Middle frontal gyrus (tissue), 1 donor: ENCODE results near the gene FMN1.

Experiments used
- DNase-seq: peaks from one replicate; pipeline ENCODE4 v3.0.0-alpha.2; 2015; ENCODE audit warnings: low spot score; ENCODE audit errors: extremely low spot score

Gene FMN1

DNA sequence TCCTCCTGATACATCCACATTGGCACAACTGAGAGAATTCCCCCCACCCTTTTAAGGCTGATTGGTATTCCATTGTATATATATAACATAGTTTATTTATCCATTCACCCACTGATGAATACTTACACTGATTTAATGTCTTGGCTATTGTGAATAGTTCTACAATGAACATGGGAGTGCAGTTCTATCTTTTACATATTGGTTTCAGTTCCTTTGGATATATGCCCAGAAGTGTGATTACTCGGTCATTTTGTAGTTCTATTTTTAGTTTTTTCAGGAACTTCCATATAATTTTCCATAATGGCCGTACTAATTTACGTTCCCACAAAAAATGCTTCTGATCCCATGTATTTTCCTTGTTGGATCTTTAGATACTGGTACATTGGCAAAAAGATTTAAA, 135.3 kb downstream of the FMN1 start:
- no peak for DNase-seq

DNA sequence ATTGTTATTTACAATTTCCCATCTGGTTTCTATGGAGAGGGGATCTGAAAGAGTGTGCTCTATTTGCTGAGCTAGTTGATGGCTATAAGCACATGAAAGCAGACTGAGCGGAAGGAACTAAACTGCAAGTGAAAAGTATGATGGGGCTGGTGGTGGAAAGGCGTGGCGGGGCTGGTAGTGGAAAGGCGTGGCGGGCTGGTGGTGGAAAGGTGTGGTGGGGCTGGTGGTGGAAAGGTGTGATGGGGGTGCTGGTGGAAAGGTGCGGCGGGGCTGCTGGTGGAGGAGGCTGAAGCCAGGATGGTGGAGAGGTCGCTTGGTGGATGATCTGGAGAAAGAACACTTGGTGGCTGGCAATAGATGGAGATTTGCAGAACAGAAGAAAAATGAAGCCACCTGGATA, 136.7 kb downstream of the FMN1 start:
- DNase-seq: no peak

DNA sequence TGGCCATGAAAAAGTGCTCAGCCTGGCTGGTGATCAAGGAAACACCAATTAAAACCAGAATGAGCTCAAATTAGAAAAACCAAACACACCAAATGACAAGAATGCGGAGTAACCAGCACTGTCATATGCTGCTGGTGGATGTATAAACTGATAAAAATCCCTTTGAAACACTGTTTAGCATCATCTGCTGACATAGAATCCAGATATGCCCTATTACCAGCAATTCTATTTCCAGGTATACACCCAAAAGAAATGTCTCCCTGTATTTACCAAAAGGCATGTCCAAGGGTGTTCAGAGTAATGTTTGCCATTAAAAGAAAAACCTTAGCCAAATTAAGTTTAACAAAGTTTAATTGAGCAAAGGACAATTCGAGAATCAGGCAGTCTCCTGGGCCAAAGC, 138.6 kb downstream of the FMN1 start:
- DNase-seq: no peak

DNA sequence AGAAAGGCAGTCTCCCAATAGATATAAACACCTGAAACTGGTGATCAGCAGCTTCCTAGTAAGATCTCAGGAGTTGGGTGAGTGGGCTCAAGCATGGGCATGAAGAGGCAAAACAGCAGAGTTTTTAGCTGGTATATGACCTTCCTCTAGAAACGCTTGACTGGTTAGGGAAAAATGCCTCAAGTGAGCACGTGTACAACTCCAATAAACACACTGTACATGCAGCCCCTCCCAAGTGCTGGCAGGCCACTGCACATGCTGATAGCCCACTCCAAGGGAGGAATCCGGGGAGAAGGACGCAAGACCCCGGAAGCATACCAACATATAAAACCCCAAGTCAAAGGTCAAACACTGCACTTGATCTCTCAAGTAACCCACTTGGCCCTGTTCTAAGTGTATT, 143.0 kb downstream of the FMN1 start:
- no peak for DNase-seq

DNA sequence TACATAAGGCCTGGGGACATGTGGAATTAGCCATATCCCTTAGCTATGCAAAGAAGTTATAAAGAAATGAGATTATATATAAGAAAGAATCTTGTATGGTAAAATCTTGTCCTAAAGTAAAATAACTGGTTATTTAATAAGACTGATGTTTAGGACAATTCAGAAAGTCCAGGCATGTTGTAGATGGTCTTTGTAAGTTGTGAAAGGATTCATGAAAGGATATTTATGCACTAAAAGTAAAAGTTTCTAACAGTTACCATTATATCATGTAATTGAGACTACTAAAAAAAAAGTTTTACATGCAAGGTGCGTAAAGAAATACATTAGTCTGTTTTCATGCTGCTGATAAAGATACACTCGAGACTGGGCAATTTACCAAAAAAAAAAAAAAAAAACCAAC, 146.3 kb downstream of the FMN1 start:
- DNase-seq: no peak

DNA sequence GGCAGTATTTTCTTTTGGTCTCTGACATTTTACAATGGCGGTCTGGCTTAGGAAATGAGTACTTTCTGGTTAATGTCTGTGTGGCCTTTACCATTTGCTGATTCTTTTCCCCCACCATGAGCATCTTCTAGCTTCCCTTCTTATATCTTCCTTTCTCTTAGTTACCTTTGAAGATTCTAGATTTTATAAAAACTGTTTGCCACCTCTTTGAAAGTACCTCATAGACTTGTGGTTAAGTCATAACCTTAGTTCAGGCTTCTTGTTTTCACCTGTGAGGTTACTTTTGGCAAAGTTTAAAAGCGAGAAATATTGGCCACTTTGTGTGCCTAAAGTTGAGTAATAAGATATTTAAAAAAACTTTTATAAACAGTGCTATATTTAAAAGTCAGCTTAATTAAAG, 147.4 kb downstream of the FMN1 start:
- no peak for DNase-seq

DNA sequence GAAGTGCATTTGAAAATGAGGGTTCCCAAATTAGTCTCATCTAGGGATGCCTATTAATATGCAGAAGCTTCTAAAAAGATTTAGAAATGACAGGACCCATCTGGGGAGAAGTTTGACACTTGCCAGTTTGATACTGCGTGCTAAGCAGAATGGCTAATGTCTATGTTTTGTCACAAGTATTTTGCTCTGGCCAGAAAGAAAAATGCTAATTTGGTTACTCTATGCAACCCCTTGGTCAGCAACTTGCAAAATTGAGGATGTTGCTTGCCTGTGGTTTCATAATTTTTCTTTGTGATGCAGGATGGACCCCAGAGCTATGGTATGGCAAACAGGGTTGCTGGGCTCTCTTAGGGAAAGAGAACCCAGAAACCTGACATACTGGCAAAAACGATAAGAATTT, 148.2 kb downstream of the FMN1 start:
- DNase-seq: no peak

DNA sequence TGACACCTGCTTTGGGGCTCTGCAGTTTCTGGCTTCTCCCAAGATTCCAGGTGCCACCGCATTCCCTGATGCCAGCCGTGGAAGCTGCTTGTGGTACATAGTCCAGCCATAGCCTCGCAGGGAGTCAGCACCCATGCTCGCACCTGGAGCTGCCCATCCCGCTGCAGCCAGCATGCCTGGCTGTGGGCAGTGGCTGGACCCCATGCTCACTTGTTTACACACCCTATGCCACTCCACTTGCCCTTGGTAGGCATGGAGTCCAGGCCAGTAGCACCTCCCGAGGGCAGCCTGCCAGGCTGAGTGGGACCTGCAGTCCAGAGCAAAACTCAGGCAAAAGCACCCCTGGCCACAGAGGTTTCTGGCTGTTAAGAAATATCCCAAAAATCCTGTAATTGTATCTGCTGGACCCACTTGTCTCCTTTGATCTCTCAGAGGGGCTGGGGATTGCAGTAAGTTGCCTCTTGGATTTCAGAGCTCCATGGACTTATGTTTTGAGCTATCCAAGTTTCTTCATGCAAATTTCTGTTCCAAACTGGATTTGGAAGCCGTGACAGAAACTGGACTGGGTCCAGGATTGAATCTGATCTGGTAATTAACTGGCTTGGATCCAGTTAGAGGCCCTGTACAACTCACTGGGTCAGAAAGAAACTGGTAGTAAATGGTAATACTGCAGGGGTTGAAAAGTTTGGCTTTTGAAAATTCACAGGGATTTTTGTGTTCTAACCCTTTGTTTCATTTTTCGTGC, 149.3 kb downstream of the FMN1 start:
- DNase-seq: no peak

DNA sequence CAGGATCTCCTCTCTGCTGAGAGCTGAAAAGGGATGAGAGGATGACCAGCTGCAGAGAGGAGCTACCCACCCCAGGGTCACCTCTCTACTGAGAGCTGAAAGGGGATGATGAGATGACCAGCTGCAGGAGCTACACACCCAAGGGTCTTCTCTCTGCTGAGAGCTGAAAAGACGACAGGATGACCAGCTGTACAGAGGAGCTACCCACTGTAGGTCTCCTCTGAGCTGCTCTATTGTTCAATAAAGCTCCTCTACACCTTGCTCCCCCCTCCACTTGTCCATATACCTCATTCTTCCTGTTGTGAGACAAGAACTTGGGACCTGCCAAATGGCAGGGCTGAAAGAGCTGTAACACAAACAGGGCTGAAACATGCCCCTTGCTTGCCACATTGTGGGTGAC, 149.9 kb downstream of the FMN1 start:
- DNase-seq: no peak

DNA sequence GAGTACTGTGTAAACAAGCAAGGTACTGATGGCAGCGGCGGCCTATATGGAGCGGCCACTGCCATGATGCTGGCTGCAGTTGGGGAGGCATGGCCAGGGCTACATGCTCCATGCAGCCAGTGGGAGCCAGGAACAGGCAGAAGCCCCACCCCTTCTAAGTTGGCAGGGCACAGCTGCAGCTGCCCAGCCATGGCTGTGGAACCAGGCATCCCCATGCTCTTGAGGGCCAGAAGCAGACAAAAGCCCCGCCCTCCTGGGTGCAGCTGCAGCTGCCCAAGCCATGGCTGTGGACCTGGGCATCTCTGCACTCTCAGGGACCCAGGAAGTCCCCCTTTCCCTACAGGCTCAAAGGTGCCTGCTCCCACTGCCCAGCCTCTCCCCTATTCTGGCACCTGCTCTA, 150.9 kb downstream of the FMN1 start:
- no peak for DNase-seq

DNA sequence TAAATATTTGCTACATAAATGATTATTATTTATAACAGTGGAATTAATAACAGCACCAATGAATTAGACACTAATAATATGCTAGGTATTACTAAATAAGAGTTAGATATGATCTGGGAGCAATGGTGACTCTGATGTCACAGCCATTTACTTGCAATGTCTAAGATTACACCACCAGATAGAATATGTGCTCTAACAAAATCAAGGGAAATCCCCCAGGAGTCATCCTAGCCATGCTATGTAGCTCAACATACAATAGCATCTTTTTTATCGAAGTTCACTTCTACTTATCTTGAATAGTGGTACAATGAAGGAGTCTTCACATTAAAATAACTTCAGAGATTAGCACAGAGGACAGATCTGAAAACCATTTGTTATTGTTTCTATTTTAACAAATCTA, 154.0 kb downstream of the FMN1 start:
- DNase-seq: no peak

DNA sequence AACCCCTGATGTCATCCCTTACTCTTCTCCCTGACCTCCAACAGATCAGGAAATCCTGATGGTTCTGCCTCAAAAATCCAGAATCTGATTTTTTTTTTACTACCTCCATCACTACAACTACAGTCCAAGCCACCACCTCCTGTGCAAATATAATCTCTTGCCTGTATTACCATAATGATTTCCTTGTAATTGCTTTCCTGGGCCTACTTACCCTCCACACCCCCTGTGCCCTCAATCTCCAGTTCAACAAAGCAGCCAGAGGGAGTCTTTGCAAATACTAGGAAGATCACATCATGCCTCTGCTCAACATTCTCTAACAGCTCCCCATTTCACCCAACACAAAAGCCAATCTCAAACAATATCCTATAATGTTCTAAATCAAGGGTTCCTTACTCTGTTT, 159.9 kb downstream of the FMN1 start:
- no peak for DNase-seq

DNA sequence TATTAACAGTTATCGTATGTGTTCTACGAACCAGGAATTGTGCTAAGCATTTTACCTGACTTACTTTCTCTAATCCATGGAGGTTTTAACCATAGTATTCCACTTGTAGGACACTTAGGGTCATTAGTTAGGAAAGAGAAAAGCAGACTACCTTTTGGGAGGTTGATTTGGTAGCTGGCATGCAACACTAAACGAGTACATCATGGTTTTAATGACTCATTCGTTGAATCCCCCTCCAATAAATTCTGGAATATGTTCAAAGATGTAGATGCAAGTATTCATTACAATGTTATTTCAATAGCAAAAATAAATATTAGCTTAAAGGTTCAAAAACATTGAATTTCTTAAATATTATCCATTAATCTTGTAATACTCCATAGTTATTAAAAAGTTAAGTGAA, 162.5 kb downstream of the FMN1 start:
- no peak for DNase-seq

DNA sequence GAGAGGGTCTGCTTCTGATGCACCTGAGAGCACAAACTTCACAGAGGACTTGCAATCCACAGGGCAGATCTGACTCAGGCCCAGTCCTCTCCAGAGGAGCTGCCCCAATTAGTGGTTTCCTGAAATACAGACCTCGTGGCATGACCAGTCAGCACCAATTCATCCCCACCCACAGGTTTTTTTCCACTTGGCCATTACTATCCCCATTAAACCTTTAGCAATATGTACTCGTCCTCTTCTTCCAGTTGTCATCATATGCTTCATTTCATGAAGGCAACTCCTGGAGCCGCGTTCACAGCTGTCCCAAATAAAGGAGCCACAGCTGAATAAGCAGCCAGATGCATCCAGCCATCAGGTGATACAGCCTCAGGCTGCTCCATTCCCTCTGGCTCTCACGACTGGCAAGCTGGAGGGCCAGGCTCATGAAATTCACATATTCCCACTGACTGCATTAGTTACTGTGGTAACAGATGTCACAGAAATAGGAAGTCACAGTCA, 163.1 kb downstream of the FMN1 start:
- DNase-seq: no peak

DNA sequence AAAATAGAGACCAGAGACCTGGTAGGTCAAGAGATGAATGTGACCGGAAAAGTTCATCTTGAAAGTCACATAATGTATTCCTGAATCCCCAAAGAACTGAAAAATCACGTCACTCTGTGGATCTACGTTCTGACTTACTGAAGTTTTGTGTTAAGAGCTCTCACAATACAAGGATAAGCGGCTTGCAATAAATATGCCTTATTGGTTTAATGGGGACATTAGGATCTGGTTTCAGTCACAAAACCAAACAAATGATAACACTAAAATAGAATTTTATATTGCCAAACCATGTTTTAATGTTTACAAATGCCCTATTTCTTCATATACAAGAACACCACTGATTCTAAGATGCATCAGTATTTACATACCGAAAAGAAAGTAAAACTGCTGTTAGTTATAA, 164.2 kb downstream of the FMN1 start:
- no peak for DNase-seq

DNA sequence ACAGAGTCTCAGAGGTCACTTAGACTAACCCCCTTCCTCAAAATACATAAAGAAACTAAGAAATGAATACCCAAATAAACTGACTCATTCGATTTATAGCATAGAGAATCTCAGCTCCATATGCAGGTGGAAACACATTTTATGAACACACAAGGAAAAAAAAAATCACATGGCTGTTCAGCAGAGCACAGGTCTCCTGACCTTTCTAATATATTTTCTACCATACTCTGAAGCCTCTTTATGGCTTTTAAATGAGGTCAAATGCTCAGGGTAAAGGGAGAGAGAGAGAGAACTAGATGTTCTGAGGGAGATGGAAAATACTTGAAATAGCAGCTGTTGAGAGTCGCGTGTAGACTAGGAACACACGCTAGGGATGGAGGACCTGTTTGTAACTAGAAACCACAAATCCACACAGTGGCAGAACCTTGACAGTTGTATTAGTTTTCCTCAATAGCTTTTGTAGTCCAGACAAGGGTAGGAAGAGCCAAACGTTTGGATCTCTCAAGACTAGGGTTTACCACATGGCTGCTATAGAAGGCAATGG, 165.3 kb downstream of the FMN1 start:
- no peak for DNase-seq

DNA sequence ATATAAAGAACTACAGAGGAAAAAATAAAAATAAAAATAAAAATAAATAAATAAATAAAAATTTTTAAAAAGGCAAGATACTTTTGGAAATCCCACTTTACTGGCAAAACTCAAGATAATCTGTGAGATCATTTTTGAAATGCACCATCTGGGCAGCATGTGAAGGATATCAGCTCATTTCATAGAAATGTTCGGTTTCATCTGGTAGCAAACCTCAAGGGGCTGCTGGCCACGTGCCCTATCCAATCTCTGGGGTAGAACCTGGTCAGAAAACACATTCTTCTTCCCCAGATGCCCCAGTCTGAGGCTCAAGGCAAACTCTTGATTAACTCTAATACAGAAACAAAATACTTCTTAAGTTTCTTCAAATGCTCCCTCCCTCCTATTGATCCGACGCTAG, 166.0 kb downstream of the FMN1 start:
- DNase-seq: no peak

DNA sequence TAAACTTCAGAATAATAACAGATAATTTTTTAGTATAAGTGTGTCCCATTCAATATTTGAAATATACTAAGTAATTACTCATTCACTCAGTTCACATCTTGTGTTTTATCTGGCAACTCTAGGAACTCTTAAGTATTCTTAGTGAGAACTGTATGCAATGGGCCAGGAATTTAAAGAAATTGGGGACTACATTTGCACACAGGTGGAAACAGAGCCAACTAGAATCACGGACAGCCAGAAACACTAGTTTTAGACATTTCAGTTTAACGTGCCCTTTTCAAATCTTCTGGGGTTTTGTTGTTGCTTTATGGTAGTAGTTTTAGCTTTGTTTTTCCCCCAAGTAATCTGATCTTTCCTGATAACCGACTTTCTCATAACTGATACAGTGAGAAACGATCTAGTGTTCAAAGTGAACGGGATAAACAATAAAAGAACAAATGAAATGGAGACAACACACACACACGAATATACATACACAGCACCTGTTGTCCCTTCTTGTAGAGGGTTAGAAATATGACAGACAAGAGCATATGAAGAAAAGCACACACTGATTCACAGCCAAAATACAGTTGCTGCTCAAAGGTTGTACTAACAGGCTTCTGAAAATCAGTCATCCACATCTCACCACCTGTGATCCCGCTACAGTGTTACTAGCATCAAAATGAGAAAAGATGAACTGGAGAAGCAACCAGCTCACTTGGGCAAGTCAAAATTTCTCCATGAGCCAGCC, 167.0 kb downstream of the FMN1 start:
- DNase-seq: no peak

DNA sequence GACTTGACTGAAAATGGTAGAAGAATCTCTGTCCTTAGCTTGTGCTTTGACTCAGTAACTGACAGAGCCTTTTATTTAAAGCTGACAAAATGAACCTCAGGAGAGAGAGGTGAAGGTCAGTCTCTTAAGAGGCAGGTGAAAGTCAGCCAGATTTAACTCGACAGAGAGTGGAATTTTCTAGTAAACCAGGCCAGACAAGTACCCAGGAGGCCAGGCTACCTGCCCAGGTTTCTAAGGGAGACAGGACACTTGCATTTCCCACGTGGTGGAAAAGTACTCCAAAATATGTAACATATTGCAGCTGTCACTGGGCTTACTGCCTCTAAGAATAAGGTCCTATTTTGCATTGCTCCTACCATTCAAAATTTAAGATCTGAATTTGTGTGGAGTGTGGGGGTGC, 167.9 kb downstream of the FMN1 start:
- no peak for DNase-seq

DNA sequence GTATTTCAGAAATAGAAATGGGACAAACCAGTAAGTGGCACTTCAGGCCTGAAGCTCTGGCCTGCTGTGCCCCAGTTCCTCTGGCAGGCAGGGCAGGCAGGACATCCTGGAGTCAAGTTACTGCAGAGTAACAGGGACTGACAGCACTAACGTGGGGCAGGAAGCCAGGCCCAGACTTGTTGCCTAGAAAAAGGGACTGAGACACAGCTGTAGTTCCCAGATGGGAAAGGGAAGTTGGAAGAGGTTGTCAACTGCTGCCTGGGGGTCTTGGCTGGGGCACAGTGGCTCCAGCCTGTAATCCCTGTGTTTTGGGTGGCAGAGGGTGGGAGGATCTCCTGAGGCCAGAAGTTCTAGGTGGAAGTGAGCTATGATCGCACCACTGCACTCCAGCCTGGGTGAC, 171.9 kb downstream of the FMN1 start:
- no peak for DNase-seq

DNA sequence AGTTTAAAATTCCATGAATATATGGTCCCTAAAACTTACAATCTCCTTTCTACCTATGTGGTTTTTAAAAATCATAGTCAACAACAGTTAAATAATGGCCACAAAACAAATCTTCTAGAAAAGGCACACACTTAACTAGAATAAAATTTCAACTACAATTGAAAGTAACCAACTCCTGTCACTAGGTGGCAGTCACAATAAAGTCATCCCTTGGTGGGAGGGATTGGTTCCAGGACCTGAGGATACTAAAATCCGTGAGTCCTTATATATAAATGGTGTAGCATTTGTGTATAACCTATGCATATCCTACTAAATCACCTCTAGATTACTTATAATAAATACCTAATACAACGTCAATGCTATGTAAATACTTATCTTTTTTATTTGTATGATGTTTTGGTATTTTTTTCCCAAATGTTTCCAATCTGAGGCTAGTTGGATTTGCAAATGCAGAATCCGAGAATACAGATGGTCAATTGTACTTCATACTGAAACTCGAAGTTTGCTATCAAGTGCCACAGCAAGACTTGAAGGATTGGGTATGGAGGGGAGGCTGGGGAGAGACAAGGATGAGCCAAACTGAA, 172.6 kb downstream of the FMN1 start:
- DNase-seq: peak; percentile 18

DNA sequence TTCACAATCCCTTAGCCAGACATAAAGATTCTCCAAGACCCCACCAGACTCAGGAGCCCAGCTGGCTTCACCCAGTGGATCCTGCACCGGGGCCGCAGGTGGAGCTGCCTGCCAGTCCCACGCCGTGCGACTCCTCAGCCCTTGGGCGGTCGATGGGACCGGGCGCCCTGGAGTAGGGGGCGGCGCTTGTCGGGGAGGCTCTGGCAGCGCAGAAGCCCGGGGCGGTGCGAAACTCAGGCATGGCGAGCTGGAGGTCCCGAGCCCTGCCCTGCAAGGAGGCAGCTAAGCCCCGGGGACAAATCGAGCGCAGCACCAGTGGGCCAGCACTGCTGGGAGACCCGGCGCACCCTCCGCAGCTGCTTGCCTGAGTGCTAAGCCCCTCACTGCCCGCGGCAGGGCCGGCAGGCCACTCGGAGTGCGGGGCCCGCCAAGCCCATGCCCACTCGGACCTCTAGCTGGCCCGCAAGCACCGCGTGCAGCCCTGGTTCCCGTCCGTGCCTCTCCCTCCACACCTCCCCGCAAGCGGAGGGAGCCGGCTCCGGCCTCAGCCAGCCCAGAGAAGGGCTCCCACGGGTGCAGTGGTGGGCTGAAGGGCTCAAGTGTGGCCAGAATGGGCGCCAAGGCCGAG, 175.0 kb downstream of the FMN1 start:
- no peak for DNase-seq
